RKO (cell line): Measurements from ENCODE around the gene PTPRR.

ENCODE experiments used
- DNase-seq: peaks from one replicate; pipeline ENCODE4 v3.0.0-alpha.2; 2016; ENCODE audit warnings: low spot score

PTPRR gene

DNA sequence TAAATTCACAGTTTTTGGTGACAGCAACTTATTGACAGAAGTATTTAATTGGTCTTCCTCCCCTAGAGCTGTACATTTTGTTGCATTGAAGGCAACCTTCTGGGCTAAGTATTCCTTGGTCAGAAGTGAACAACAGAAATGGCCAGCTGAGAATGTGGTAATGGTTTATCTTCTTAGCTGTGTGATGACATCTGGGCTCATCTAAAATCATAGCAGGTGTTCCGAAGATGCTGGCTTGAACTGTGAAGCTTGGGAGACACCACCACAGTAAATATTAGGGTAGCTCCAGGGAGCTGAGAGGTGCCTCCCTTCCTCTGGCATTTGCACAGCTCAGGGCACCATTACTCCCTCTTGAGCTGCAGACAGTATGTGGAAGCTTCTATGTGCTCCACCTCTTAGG lies 279.6 kb downstream of the PTPRR start:
- DNase-seq: no peak

DNA sequence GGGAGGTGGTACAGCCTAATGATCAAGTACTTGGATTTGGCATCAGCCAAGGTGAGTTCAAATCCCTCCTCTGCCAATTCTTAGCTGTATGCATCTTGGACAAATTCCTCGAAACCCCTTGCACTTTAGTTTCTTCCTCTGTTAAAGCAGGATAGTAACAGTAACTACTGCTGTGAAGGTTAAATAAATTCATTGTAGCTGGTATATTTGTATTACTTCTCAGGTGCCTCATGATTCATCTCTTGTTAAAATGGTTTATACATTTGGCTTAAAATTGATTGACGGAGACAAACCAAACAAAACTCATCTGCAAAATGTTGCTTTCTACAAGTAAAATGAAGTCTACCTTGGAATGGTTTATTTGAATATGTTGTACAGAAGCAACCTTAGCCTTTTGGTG lies 281.0 kb downstream of the PTPRR start:
- DNase-seq: no peak

DNA sequence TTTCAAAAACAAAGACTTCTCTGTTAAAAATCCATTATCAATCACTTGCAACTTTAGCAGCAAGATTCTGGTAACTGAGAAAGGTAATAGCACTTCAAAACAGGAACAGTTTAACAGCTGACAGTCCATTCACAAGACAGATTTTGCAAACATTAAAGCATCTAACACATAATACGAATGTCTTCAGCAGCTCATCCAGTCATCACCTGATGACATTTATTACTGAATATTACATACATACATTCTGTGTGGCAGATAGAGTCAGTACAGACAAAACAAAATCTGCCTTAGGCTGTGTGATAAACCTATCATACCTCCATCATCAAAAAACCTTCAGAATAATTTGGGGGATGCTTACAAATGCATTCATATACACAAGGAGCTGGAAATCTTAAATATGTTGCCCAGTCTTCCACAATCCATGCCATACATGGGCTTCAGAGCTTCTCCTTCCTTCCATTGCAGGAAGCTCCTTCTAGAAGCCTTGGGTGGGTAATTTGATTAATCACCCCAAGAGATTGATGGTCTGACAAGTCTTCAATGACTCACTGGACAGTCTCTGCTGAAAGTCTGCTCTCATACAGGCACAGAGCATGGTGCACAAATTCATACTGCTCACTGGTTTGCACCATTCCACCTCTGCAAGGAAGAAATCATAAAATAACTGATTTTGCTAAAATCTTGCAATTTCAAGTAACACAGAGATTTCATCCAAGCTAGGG lies 281.7 kb downstream of the PTPRR start:
- DNase-seq: peak; percentile 51

DNA sequence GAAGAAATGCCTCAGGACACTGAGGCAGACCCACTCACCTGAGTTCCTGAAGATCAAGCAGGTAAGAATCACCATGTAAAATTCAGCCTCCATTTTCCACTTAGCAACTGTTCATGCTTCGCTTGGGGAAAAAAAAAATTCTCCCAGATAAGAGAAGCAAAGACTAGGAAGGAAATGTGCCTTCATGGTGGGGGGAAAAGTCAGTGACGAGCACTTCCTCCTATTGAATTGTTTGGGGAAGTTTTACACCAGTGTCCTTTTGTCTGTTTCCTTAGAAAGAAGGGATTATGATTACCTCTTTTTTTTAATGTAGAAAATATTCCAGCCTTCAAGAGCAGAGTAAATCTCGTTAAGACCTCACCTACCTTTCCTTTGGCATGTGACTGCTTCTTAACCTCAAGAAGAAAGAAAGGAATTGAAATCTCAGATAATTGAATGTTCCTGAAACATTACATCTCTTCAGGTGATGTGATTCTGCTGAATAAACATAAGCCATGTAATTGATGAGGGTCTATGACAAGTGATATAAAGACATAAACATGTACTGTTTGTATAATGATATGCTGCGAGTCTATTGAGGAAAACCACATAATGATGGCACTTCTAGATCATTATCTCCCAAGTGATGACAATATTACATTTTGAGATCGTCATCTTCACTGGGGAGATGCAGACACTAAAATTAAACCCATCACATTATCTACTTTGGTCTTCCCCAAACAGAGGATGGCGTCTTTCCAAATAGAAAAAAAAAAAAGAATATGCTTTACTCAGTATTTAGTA lies 283.0 kb downstream of the PTPRR start, which contains the start of gene PTPRB:
Gene PTPRB, minus strand, starts transcription at position 127 of the 783 bp plus-strand sequence. Its CDS starts 34 bp downstream, at position 93.
- DNase-seq: no peak

DNA sequence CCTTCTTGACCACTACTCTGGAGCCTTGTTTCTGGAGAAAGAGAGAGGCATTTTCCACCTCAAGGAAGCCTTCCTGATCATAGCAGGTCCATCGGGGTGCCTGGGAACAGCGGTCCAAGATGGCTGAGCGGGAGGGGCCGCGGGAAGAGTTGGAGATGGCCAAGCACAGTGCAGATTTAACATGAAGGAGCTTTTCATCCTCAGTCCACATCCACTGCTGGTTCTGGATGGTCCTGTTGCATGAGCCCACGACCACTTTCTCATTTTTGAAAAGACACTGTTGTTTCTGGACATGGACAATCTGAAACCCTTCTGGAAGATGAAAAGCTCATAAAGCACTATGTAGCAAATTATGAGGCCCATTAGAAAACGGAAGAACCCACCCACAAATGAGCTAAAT lies 284.8 kb downstream of the PTPRR start:
- DNase-seq: no peak

DNA sequence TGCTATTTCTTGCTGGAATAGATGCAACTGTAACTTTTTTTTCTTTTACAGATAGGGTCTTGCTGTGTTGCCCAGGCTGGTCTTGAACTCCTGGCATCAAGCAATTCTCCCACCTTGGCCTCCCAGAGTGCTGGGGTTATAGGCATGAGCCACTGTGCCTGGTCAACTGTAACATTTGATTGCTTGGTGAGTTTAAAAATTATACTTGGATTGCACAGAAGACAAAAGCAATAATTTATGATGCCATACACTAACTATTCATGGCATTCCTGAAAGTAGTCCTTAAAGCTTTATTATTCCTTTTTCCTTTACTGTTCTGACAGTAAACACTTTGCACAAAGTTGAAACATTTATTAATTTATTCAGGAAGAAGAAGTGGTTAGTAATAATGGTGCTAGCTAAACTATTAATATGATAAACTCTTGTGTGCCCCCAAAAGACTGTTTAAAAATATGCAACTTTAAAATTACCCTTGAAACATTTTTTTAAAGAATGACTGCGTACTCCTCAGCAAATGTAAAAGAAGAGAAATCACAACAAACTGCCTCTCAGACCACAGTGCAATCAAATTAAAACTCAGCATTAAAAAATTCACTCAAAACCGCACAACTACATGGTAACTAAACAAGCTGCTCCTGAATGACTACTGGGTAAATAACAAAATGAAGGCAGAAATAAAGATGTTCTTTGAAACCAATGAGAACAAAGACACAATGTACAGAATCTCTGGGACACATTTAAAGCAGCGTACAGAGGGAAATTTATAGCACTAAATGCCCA lies 291.6 kb downstream of the PTPRR start:
- no peak for DNase-seq

DNA sequence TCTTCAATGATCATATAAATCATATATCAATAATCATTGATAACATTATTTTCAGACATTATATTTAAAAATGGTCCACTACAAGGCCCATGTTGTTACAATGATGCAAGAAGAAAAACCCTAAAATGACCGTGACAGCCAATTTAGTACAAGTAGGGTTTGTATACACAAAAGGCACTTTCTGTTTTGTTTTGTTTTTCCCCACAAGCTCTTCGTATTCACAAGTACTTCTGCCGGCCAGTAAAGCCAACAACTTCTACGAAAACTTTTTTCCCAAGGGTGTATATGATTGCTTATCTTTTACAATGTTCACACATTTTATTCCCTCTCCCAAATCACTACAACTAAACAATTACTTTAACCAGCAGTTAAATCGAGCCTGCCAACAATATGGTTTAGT lies 292.9 kb downstream of the PTPRR start:
- DNase-seq: no peak

DNA sequence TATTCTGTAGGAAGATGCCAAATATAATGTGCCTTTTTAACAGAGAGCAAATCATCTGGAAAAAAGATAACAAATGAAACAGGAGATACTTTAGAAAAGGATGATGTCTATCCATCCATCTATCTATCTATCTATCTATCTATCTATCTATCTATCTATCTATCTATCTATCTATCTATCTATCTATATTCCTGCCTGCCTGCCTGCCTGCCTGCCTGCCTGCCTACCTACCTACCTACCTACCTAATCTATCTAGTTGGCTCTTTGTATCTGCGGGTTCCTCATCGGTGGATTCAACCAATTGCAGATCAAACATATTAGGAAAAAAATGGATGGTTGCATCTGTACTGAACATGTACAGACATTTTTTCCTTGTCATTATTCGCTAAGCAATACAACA lies 294.4 kb downstream of the PTPRR start:
- DNase-seq: no peak

DNA sequence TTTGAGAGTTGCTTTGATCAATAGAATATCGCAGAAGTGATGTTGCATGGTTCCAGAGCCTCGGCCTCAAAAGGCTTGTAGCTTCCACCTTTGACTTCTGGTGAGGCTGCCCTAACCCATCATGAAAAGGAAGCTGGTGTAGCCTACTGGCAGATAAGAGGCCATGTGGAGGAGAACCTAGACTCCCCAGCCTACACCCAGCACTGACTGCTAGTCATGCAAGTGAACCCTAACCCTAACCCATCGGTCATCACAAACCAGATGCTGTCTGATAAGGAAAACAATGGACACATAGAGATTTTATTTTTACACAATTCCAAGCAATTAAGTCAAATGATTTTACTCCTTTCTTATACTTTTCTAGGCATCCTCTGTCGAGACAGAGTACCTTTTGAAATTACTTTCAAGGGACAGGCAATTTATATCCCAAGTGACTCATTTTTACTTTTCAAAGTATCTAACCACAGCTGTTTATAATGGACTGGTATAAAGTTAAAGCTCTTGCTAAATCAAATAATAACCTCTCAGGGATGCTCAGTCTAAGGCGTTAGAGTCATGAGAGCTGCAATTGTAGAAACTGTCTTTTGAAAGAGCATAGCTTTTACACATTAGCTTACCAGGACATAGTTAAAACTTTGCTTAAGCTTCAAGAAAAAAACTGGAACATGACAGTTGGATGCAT lies 300.9 kb downstream of the PTPRR start:
- no peak for DNase-seq

DNA sequence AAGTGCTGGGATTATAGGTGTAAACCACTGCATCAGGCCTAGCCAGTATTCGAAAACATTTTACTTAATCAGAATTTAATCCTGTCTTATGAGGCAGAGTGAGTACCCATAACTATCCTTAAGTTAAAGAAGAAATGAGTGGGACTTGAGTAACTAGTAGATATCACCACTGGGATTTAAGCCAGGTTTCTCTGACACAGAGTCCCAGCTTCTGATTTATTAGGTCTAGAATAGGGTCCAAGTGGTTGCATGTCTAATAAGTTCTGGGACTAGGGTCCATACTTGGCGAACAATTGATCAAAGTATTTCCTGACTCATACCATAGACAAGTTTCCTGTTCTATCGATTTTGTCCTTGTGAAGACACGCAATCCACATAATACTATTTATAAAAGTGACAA lies 302.2 kb downstream of the PTPRR start:
- DNase-seq: no peak

DNA sequence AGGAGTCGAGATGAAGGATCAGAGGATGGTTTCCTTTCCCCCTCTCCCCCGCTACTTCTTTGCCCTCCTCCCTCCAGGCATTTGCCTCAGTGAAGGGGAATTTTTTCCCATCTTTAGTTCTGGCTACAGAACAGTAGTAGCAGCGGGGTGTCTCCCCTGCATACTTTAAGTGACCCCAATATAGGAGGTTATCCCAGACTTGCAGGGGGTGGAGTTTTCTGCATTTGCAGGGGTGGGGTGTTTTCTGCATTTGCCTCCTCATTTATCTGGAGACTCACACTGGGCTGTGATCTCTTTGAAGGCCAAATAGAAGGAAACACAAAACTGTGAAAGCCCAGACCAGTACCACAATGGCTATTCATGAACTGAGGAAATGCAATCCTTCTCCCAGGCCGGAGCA lies 303.1 kb downstream of the PTPRR start:
- DNase-seq: no peak

DNA sequence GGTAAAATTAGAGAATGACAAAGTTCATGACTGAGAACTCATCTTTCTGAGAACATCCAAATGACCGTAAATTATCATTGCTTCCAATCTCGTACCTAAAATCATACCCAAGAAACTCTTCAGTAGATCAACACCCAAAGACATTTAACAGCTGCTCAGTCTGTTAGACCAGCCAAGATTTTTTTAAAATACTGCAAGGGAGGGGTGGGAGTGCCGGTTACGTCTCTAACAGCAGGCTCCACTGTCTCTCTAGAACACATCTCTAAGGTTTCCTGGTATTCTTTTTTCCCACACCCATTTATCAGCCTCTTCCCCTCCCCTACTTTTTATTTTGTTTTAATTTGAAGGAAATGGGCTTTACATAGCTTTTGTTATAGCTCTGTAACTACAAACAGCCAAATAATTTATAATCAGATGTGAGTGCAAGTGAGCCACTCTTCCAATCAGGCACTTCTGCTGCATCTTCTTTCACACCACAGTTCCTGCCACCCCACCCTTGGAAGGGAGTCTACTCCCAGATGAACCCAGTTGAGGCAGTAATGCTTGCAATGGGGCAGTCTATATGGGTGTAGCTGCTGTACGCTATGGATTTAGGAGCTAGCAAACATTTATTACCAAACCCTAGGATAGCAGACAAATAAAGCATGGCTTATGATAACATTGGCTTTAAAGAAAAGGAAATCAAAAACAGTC lies 305.2 kb downstream of the PTPRR start:
- DNase-seq: no peak

DNA sequence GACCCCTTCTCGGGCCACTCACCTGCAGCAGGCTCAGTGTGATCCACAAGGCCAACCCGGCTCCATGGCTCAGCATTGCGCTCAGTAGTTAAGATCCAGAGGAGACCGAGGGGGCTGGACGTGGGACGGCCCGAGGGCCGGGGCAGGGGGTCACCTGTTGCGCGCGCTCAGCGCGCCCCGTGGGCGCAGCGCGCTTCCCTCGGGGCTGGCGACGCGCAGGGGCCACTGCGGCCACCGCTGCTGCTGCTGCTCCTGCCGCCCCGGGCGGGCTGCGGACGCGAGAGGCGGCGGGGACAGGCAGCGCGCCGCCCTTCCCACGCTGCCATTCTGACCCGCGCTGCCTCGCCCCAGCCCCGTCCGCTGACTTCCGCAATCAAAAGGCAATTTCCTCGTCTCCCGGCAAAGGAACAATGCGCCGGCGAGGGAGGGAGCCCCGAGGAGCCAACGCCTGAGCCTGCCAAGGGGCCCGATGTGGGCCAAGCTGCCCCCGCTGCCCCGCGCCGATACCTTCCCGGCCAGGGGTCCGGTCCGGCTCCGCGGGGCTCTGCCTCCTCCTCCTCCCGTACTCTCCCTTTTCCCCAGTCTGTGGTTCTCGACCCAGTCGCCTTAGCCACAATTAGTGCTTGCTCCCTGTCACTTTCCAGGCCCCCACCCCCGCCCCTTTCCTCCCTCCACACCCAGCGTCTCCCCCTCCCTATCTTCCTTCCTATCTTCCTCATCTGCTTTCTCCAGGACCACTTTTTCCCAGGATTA lies 310.6 kb downstream of the PTPRR start:
- no peak for DNase-seq

DNA sequence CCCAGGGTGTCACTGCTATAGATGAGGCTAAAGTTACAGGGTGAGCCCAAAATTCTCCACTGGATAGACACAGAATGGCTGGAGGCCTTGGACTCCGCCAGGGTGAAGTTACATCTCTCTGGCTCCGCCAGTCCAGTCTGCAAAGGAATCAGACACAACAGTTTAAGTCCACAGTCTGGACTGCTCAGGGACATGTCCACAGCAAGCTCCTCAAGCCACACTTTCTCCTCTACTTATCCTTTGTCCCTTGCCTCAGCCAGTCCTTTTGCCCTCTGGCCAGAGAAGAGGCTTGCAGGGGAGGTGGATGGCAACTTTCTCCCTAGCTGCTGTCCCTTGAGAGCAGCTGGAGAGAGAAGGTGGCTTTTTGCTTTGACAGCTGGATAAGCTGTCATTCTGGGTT lies 311.3 kb downstream of the PTPRR start:
- no peak for DNase-seq

DNA sequence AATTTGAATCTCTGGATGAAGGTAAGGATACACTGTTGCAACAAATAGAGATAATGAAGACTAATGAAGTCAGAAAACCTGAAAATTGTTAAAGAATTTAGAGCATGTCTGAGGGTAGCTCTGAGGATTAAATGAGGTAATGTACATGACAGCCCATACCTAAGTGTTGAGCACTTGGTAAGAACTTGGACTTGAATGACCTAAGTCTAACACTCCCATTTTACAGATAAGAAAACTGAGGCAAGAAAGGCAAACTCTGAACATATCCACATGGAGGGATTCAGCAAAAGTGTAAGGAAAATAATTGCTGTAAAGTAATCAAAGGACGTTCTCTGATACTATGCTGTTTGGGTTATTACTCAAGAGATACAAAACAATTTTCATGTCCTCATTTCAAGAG lies 312.4 kb downstream of the PTPRR start:
- no peak for DNase-seq

DNA sequence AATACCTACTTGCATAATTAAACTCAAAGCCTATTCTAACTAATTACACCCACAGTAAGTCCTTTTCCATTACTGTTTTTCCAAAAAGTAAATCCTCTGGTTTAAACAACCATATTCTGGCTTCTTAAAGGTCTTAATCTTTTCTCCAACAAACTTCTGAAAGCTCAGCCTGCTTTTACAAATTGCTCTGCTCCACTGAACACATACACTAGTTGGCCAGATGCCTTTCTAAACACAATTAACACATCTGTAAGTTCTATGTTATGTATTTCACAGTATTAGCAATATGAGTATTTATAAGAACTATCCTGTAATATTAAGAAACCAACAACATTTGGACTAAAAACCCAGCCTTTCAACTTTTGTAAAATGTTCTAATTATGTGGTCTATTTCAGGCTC lies 313.4 kb downstream of the PTPRR start:
- DNase-seq: no peak

DNA sequence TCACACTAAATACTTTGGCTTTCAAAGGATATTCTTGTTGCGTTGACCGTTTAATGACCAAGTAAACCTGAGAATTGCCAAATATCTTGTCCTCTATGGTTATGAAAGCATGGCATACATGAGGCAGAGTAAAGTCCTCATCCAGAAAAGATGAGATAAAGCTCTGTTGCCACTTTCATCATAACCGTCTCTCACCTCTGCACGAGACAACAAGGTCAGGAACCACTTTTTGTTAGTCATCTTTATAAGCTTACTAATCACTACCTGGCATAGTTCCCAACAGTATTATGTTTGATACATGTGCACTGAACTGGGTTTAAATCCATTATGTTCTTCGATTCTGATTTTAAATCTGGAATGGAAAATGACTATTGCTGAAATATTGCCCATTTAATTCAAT lies 314.6 kb downstream of the PTPRR start:
- DNase-seq: peak; percentile 19

DNA sequence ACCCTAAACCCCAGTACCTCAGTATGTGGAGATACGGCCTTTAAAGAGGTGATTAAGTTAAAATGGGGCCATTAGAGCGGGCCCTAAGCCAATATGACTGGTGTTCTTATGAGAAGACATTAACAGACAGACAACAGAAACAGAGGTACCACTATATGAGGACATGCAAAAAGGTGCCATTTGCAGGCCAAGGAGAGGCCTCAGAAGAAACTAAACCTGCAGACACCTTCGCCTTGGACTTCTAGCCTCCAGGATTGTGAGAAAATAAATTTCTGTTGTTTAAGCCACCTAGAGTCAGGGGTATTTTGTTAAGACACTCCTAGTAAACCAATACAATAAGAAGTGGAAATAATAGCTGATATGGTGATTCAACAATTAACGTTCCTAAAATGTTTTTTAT lies 315.9 kb downstream of the PTPRR start:
- no peak for DNase-seq

DNA sequence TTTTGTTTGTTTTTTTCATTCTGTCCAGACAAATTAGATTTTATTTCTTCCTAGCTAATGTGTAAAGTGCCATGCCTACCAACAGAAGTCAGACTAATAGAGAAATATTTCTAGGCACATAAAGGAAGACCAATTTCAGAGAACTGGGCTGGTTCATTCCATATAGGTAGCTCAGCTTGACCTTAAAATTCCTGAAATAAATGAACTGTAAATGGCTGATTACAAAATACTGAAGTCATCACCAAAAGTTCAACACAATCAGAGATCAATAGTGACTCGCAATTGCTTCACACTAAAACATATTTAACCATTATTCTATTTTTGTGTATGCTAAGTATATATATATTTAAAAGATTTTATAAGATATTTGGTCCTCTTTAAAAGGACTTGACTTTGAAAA lies 317.5 kb downstream of the PTPRR start:
- no peak for DNase-seq

DNA sequence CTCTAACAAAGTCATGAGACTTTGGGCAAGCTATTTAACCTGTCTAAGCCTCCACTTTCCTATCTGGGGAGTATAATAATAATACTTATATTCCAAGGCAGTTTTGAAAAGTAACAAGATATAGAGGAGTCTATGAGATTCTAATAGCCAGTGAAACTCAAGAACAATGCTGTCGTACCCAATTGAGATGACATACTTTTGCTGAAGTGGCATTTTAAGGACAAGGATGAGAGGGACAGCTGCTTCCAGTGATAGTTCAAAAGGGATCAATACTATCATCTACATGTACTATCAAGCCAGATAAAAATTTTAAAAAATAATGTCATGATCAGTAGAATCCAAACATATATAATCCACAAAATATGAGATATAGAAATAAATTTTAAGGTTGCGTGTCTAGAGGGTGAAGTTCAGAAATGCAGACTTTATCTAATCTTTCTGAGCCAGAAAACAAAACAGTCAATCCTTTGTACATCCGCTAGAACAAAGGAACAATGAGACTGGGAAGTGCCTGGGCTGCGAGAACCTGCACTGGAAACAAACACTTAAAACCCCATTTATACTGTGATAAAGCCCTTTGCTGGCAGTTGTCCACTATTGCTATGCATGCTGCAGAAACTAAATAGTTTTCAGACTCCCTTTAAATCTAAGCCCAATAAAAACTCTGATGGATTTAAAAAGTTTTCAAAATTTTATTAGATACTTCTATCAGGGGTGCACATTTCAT lies 321.9 kb downstream of the PTPRR start:
- DNase-seq: no peak
